ENCODE measurements around the gene BAHD1.

Gene BAHD1

GRCh38 chr15:40440743-40441564 lies at the start of gene BAHD1:
Gene BAHD1 (plus strand): TSS chr15:40440953. CDS start chr15:40458465, 17,512 bp downstream.
- TF ChIP-seq CTCF (IDR thresholded peaks at IDR 0.05), result no peak
- no peak within 1 kb of the TSS for H3K9ac ChIP-seq
- H3K27ac ChIP-seq, result peak within 1 kb of the TSS; percentile 54

GRCh38 chr15:40392986-40393948 lies 47.5 kb upstream of the BAHD1 start:
- H3K9me3 ChIP-seq (ENCODE audit: control insufficient read depth, low read length), result no peaks in the 10 kb centered on the region
- H3K4me1 ChIP-seq, result no peaks in the 10 kb centered on the region
- TF ChIP-seq CTCF (IDR thresholded peaks at IDR 0.05), result no peak
- no peak overlapping the region for H3K9ac ChIP-seq
- no peaks in the 10 kb centered on the region for H3K79me2 ChIP-seq
- no peaks in the 10 kb centered on the region for H3K36me3 ChIP-seq (ENCODE audit: control insufficient read depth, insufficient read depth, low read length)
- H3K27me3 ChIP-seq (ENCODE audit: control insufficient read depth, insufficient read depth, low read length), result no peaks in the 10 kb centered on the region
- no peak overlapping the region for H2AFZ ChIP-seq
- no peak overlapping the region for H3K4me2 ChIP-seq (ENCODE audit: low read length)
- no peak overlapping the region for H3K27ac ChIP-seq
- no peak overlapping the region for H3K4me3 ChIP-seq (ENCODE audit: low read depth, low read length)

More at GRCh38 chr15:40440743-40441564, at the start of gene BAHD1:
- H2AFZ ChIP-seq, result peak within 1 kb of the TSS; percentile 86
- peak within 1 kb of the TSS; percentile 73 for H3K4me2 ChIP-seq (ENCODE audit: low read length)
- no peaks in the 10 kb centered on the region for H3K9me3 ChIP-seq (ENCODE audit: control insufficient read depth, low read length)
- H3K36me3 ChIP-seq (ENCODE audit: control insufficient read depth, insufficient read depth, low read length), result no peaks in the 10 kb centered on the region
- H3K79me2 ChIP-seq, result peaks cover 2% of the 10 kb centered on the region
- H3K27me3 ChIP-seq (ENCODE audit: control insufficient read depth, insufficient read depth, low read length), result no peaks in the 10 kb centered on the region
- H3K4me1 ChIP-seq, result peaks cover 9% of the 10 kb centered on the region
- H3K4me3 ChIP-seq (ENCODE audit: low read depth, low read length), result peak within 1 kb of the TSS; percentile 71

- H3K36me3 ChIP-seq (ENCODE audit: control insufficient read depth, insufficient read depth, low read length), result no peaks in the 10 kb centered on the region
- H3K27ac ChIP-seq, result no peak overlapping the region
Measured at GRCh38 chr15:40397688-40398412, 42.9 kb upstream of the BAHD1 start.

GRCh38 chr15:40398413-40398873 lies 42.3 kb upstream of the BAHD1 start:
- no peak overlapping the region for H3K4me3 ChIP-seq (ENCODE audit: low read depth, low read length)
- H3K9ac ChIP-seq, result no peak overlapping the region
- H3K79me2 ChIP-seq, result no peaks in the 10 kb centered on the region
- no peaks in the 10 kb centered on the region for H3K4me1 ChIP-seq
- no peak overlapping the region for H2AFZ ChIP-seq
- no peaks in the 10 kb centered on the region for H3K9me3 ChIP-seq (ENCODE audit: control insufficient read depth, low read length)
- H3K4me2 ChIP-seq (ENCODE audit: low read length), result no peak overlapping the region
- no peaks in the 10 kb centered on the region for H3K27me3 ChIP-seq (ENCODE audit: control insufficient read depth, insufficient read depth, low read length)
- no peak overlapping the region for H3K27ac ChIP-seq
- TF ChIP-seq CTCF (IDR thresholded peaks at IDR 0.05), result no peak
- no peaks in the 10 kb centered on the region for H3K36me3 ChIP-seq (ENCODE audit: control insufficient read depth, insufficient read depth, low read length)

More at GRCh38 chr15:40397688-40398412, 42.9 kb upstream of the BAHD1 start:
- Histone ChIP-seq H3K4me2 (ENCODE audit: low read length) (no peak overlapping the region), H3K9me3 (ENCODE audit: control insufficient read depth, low read length) (no peaks in the 10 kb centered on the region), H3K27me3 (ENCODE audit: control insufficient read depth, insufficient read depth, low read length) (no peaks in the 10 kb centered on the region), H3K9ac (no peak overlapping the region), H2AFZ (no peak overlapping the region), H3K4me3 (ENCODE audit: low read depth, low read length) (no peak overlapping the region), H3K79me2 (no peaks in the 10 kb centered on the region), H3K4me1 (no peaks in the 10 kb centered on the region)
- TF ChIP-seq CTCF (IDR thresholded peaks at IDR 0.05), result no peak
